OCI-LY1 (cell line): ENCODE data around the gene C15orf62.

ENCODE experiments used
- H2AFZ ChIP-seq: fragments of 200-600 bp; sonication (generic), shearing (Covaris generic); 2 replicates; pipeline ENCODE4 v1.6.0; 2014; ENCODE audit warnings: antibody characterized with exemption, mild to moderate bottlenecking, low read length
- H3F3A ChIP-seq: fragments of 200-600 bp; sonication (generic), shearing (Covaris generic); 2 replicates; pipeline ENCODE4 v1.6.0; 2014; ENCODE audit warnings: mild to moderate bottlenecking, antibody characterized with exemption, low read length, moderate library complexity; ENCODE audit not compliant: insufficient read depth
- H3K27ac ChIP-seq: fragments of 200-600 bp; sonication (generic); 2 replicates; pipeline ENCODE4 v1.5.1; 2014; ENCODE audit warnings: low read length, mixed run types, mild to moderate bottlenecking, low read depth; ENCODE audit not compliant: poor library complexity, severe bottlenecking
- H3K27me3 ChIP-seq: fragments of 200-600 bp; sonication (generic); 2 replicates; pipeline ENCODE4 v1.6.0; 2014; ENCODE audit warnings: antibody characterized with exemption, mild to moderate bottlenecking, low read length, moderate library complexity; ENCODE audit not compliant: insufficient read depth
- H3K36me3 ChIP-seq: fragments of 200-600 bp; sonication (generic); 2 replicates; pipeline ENCODE4 v1.6.1; 2014; ENCODE audit warnings: mild to moderate bottlenecking, antibody characterized with exemption, low read length, moderate library complexity, mixed read lengths; ENCODE audit not compliant: insufficient read depth
- H3K4me1 ChIP-seq: fragments of 200-600 bp; sonication (generic); 2 replicates; pipeline ENCODE4 v1.5.1; 2014; ENCODE audit warnings: mild to moderate bottlenecking, low read length, moderate library complexity; ENCODE audit not compliant: insufficient read depth, severe bottlenecking
- H3K4me2 ChIP-seq: fragments of 200-600 bp; sonication (generic), shearing (Covaris generic); 2 replicates; pipeline ENCODE4 v1.6.1; 2014; ENCODE audit warnings: low read length
- H3K4me3 ChIP-seq: fragments of 200-600 bp; sonication (generic); 2 replicates; pipeline ENCODE4 v1.5.1; 2014; ENCODE audit warnings: low read length, low read depth, mild to moderate bottlenecking, mixed read lengths; ENCODE audit not compliant: poor library complexity, severe bottlenecking
- H3K79me2 ChIP-seq: fragments of 200-600 bp; shearing (Covaris generic); 2 replicates; pipeline ENCODE4 v1.6.1; 2016; ENCODE audit warnings: mixed run types, low read length, mixed read lengths; ENCODE audit not compliant: insufficient read depth
- H3K9ac ChIP-seq: fragments of 200-600 bp; sonication (generic), shearing (Covaris generic); 2 replicates; pipeline ENCODE4 v1.6.1; 2014; ENCODE audit warnings: mild to moderate bottlenecking, low read length, mixed read lengths
- H3K9me2 ChIP-seq: fragments of 200-600 bp; sonication (generic), shearing (Covaris generic); 2 replicates; pipeline ENCODE4 v1.6.1; 2014; ENCODE audit warnings: low read depth, mild to moderate bottlenecking, low read length, mixed read lengths
- H3K9me3 ChIP-seq: fragments of 200-600 bp; shearing (Covaris generic); 2 replicates; pipeline ENCODE4 v1.6.1; 2014; ENCODE audit warnings: low read length, mixed read lengths
- H4K20me1 ChIP-seq: fragments of 200-600 bp; sonication (generic), shearing (Covaris generic); 2 replicates; pipeline ENCODE4 v1.6.0; 2016; ENCODE audit warnings: mild to moderate bottlenecking, low read length; ENCODE audit not compliant: insufficient read depth
- CTCF ChIP-seq: fragments of 200-600 bp; sonication (generic), shearing (Covaris generic); IDR thresholded peaks from 2 replicates; pipeline ENCODE4 v1.5.1; 2017; ENCODE audit warnings: mild to moderate bottlenecking, antibody characterized with exemption, low read length, moderate library complexity, mixed read lengths
- EZH2 ChIP-seq: fragments of 200-600 bp; sonication (generic), shearing (Covaris generic); IDR thresholded peaks from 2 replicates; pipeline ENCODE4 v1.8.0; 2017; ENCODE audit warnings: borderline replicate concordance, mixed run types, mild to moderate bottlenecking, antibody characterized with exemption, low read length, moderate library complexity, mixed read lengths

Gene C15orf62

GRCh38 chr15:40766906-40767837 is 2.6 kb upstream of the C15orf62 start:
- H3K27ac ChIP-seq, result no peak overlapping the region
- no peak overlapping the region for H3K4me2 ChIP-seq
- H3K9me2 ChIP-seq, result no peaks in the 10 kb centered on the region
- no peaks in the 10 kb centered on the region for H4K20me1 ChIP-seq
- TF ChIP-seq EZH2 (no peak), CTCF (no peak)
- H3K36me3 ChIP-seq, result peaks cover 13% of the 10 kb centered on the region; the same call in 1 of the 2 replicates
- no peaks in the 10 kb centered on the region for H3K9me3 ChIP-seq
- no peak overlapping the region for H3K9ac ChIP-seq
- H3K27me3 ChIP-seq, result no peaks in the 10 kb centered on the region
- H3F3A ChIP-seq, result no peaks in the 10 kb centered on the region
- no peak overlapping the region for H3K4me3 ChIP-seq
- peaks cover 57% of the 10 kb centered on the region for H3K4me1 ChIP-seq
- H3K79me2 ChIP-seq, result no peaks in the 10 kb centered on the region
- H2AFZ ChIP-seq, result no peak overlapping the region

GRCh38 chr15:40767838-40768500 is 1.8 kb upstream of the C15orf62 start:
- Histone ChIP-seq H4K20me1 (no peaks in the 10 kb centered on the region), H3K9ac (peak overlapping the region; percentile 45; the same call in 1 of the 2 replicates), H2AFZ (no peak overlapping the region), H3K79me2 (no peaks in the 10 kb centered on the region), H3K27ac (peak overlapping the region; percentile 89), H3F3A (no peaks in the 10 kb centered on the region), H3K36me3 (peaks cover 13% of the 10 kb centered on the region; the same call in 1 of the 2 replicates), H3K4me2 (peak overlapping the region; percentile 43; the same call in 1 of the 2 replicates), H3K27me3 (no peaks in the 10 kb centered on the region), H3K9me2 (no peaks in the 10 kb centered on the region), H3K4me1 (peaks cover 55% of the 10 kb centered on the region), H3K9me3 (no peaks in the 10 kb centered on the region), H3K4me3 (no peak overlapping the region)
- TF ChIP-seq EZH2 (no peak), CTCF (no peak)

GRCh38 chr15:40768521-40769273 is 1.1 kb upstream of the C15orf62 start:
- no peak overlapping the region for H2AFZ ChIP-seq
- no peaks in the 10 kb centered on the region for H3K79me2 ChIP-seq
- peak overlapping the region; percentile 45; the same call in 1 of the 2 replicates for H3K9ac ChIP-seq
- H3K4me2 ChIP-seq, result peak overlapping the region; percentile 43
- no peaks in the 10 kb centered on the region for H3K27me3 ChIP-seq
- H3K9me3 ChIP-seq, result no peaks in the 10 kb centered on the region
- peak overlapping the region; percentile 33 for H3K4me3 ChIP-seq
- H3F3A ChIP-seq, result no peaks in the 10 kb centered on the region
- no peaks in the 10 kb centered on the region for H4K20me1 ChIP-seq
- TF ChIP-seq EZH2 (no peak), CTCF (peak; percentile 43; the same call in 1 of the 2 replicates)
- H3K27ac ChIP-seq, result peak overlapping the region; percentile 89
- H3K36me3 ChIP-seq, result peaks cover 13% of the 10 kb centered on the region; the same call in 1 of the 2 replicates
- no peaks in the 10 kb centered on the region for H3K9me2 ChIP-seq
- H3K4me1 ChIP-seq, result peaks cover 48% of the 10 kb centered on the region
